PFSK-1 (cell line): Measurements from ENCODE around the gene DGCR8.

Experiments
- FOXP2 ChIP-seq: optimal IDR thresholded peaks from 2 replicates; pipeline ENCODE3; 2011; ENCODE audit warnings: borderline replicate concordance, control low read depth, inconsistent platforms; ENCODE audit not compliant: insufficient read depth; ENCODE audit errors: extremely low read length, extremely low read depth
- POLR2AphosphoS5 ChIP-seq: IDR thresholded peaks from 2 replicates; pipeline ENCODE4 v1.6.1; 2012; ENCODE audit warnings: low read depth, mild to moderate bottlenecking, control low read depth, low read length, moderate library complexity
- REST ChIP-seq, 2 experiments: IDR thresholded peaks; 2 replicates each; pipeline versions ENCODE4 v1.6.1 to v1.8.0; 2011 to 2012; ENCODE audit warnings: low read depth in 2 of 2, low read length in 2 of 2, control low read depth in 1 of 2, inconsistent platforms in 1 of 2, mild to moderate bottlenecking in 1 of 2, moderate library complexity in 1 of 2; ENCODE audit not compliant: insufficient read depth in 1 of 2
- SIN3A ChIP-seq: IDR thresholded peaks from 2 replicates; pipeline ENCODE4 v1.6.1; 2012; ENCODE audit warnings: mild to moderate bottlenecking, low read length, moderate library complexity, borderline replicate concordance; ENCODE audit not compliant: insufficient read depth
- TAF1 ChIP-seq: IDR thresholded peaks from 2 replicates; pipeline ENCODE4 v1.6.1; 2012; ENCODE audit warnings: low read length, control low read depth, borderline replicate concordance; ENCODE audit not compliant: insufficient read depth

The DGCR8 gene

GRCh38 chr22:20136603-20136873, 56.5 kb downstream of the DGCR8 start:
- TF ChIP-seq FOXP2 = no peak
- TF ChIP-seq POLR2AphosphoS5 = no peak
- no peak for TF ChIP-seq TAF1
- TF ChIP-seq SIN3A = no peak
- TF ChIP-seq REST (IDR thresholded peaks at IDR 0.05; ENCODE audit: insufficient read depth in 1 of 2, low read depth in 2 of 2, low read length in 2 of 2) = no peak

GRCh38 chr22:20137113-20137512, 57.1 kb downstream of the DGCR8 start:
- TF ChIP-seq TAF1 (no peak), POLR2AphosphoS5 (no peak), FOXP2 (no peak), SIN3A (no peak), REST (IDR thresholded peaks at IDR 0.05; ENCODE audit: insufficient read depth in 1 of 2, low read depth in 2 of 2, low read length in 2 of 2) (no peak)

- TF ChIP-seq SIN3A = no peak
- TF ChIP-seq REST (IDR thresholded peaks at IDR 0.05; ENCODE audit: insufficient read depth in 1 of 2, low read depth in 2 of 2, low read length in 2 of 2) = no peak
Observed at GRCh38 chr22:20137671-20138416, 57.8 kb downstream of the DGCR8 start.

- TF ChIP-seq TAF1 (no peak), FOXP2 (no peak), REST (IDR thresholded peaks at IDR 0.05; ENCODE audit: insufficient read depth in 1 of 2, low read depth in 2 of 2, low read length in 2 of 2) (no peak), POLR2AphosphoS5 (no peak), SIN3A (no peak)
Observed at GRCh38 chr22:20138417-20138738, 58.3 kb downstream of the DGCR8 start.

- TF ChIP-seq TAF1 (no peak), SIN3A (no peak), POLR2AphosphoS5 (no peak), REST (IDR thresholded peaks at IDR 0.05; ENCODE audit: insufficient read depth in 1 of 2, low read depth in 2 of 2, low read length in 2 of 2) (no peak), FOXP2 (no peak)
Observed at GRCh38 chr22:20138868-20139267, 58.8 kb downstream of the DGCR8 start.
